Measurements from ENCODE around the gene MRPS14. TPM values are rescaled to one million over a fixed set of nuclear protein-coding genes. Genes with fewer than 3 reads are reported as not detected.

The MRPS14 gene
- polyA plus RNA-seq, 1 of the 3 experiments (the other 2 are of a cell fraction) = 18.2 TPM

DNA sequence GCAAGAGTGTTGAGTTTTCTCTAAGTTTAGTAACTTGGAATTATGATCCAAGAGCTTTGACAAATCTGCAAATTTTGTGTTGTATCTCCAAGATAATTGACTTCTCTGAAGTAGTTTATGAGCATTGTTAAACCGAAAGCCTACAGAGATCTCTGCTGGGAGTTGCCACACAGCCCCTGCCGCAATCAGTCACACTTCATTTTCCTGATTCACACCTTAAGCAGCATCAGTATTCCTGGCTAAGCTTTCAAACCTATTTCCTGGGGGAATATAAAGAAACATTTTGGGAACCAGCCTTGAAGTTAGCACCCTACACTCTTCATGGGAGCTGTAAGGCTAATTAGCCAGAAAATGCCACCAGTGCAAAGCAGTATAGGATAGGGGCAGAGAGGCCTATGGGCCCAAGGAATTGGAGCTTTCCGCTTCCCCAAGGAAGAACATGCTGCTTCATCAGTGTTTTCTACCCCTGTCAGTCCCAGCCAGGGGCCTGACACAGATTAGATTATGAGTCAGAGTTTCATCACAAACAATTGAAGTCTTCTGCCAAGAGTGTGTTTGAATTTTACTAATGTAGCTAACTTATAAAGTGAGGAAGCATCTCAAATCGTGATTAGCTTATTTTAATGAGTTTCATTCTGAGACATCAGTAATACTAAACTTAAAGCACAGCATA is 46.7 kb downstream of the MRPS14 start:
- 75% methylated on average over 4 of the region's 4 CpGs for WGBS (ENCODE audit: low lambda C conversion rate)
- Histone ChIP-seq H3K27ac (ENCODE audit: low read depth in 2 of 2, low read length in 1 of 2) (no peak overlapping the region), H3K9me2 (no peaks in the 10 kb centered on the region), H3K79me2 (ENCODE audit: insufficient read depth) (no peaks in the 10 kb centered on the region), H3K9ac (no peak overlapping the region), H3K9me3 (no peaks in the 10 kb centered on the region), H3K27me3 (ENCODE audit: insufficient read depth) (no peaks in the 10 kb centered on the region), H3K4me2 (no peak overlapping the region), H3F3A (replicated peaks; ENCODE audit: insufficient read depth) (no peaks in the 10 kb centered on the region), H3K4me3 (ENCODE audit: low read depth in 2 of 2, low read length in 1 of 2) (no peak overlapping the region), H2AFZ (ENCODE audit: low read depth) (no peak overlapping the region), H3K36me3 (replicated peaks in 1 of 2; ENCODE audit: control insufficient read depth in 1 of 2, insufficient read depth in 2 of 2, low read length in 1 of 2) (peaks cover 0 to 5% of the 10 kb centered on the region in 2 experiments), H4K20me1 (ENCODE audit: insufficient read depth) (no peaks in the 10 kb centered on the region), H3K4me1 (ENCODE audit: control insufficient read depth in 1 of 2, insufficient read depth in 2 of 2, low read depth in 1 of 2, low read length in 1 of 2) (peaks cover 8 to 13% of the 10 kb centered on the region in 2 experiments; a peak in 2 of 4 replicates)
- TF ChIP-seq NFIC (IDR thresholded peaks at IDR 0.05; ENCODE audit: borderline replicate concordance) (peak; percentile 39; the same call in 1 of the 2 replicates), REST (IDR thresholded peaks at IDR 0.05; ENCODE audit: low read depth, low read length) (no peak), TCF12 (IDR thresholded peaks at IDR 0.05) (0 out of 2 replicates have a peak, but pooled peaks have one; percentile 13), PBX3 (IDR thresholded peaks at IDR 0.05) (peak; percentile 52; the same call in 1 of the 2 replicates), JUND (IDR thresholded peaks at IDR 0.05) (peak; percentile 22; the same call in 1 of the 2 replicates), FOSL2 (IDR thresholded peaks at IDR 0.05; ENCODE audit: borderline replicate concordance, low read depth) (peak; percentile 52; the same call in 1 of the 2 replicates)
- DNase-seq = no peak
- ChIA-PET CTCF (interaction anchor here (1.0 to 1.8 kb wide), 6 partner anchors 11 to 714 kb away, joined by 3 to 8 read pairs (median 4); no protein-coding TSS in a partner anchor), POLR2A (no interaction called here)

DNA sequence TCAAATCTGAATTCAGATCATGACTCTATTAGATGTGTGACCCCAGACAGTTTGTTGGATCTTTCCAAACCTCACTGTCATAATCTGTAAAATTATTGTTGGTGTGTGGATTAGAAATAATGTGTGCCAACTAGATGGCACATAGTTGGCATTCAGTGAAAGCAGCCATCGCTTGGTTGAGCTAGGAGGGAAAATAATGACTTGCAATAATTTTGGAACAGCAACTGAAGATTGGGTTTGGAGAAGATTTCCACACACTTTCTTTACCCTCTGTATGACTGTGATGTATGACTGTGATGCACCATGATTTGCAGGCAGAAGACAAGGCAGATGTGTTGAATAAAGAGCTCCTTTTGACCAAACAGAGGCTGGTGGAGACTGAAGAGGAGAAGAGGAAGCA is 47.5 kb downstream of the MRPS14 start:
- H3K4me1 ChIP-seq (ENCODE audit: control insufficient read depth in 1 of 2, insufficient read depth in 2 of 2, low read depth in 1 of 2, low read length in 1 of 2) = peaks cover 8 to 13% of the 10 kb centered on the region in 2 experiments; a peak in 2 of 4 replicates
- 89% methylated on average over 1 of the region's 1 CpG for WGBS (ENCODE audit: low lambda C conversion rate)
- ChIA-PET POLR2A (no interaction called here), CTCF (interaction anchor here (0.6 to 1.8 kb wide), 6 partner anchors 70 to 713 kb away, joined by 3 to 8 read pairs (median 4); no protein-coding TSS in a partner anchor)
- H3F3A ChIP-seq (replicated peaks; ENCODE audit: insufficient read depth) = no peaks in the 10 kb centered on the region
- TF ChIP-seq RXRA (IDR thresholded peaks at IDR 0.05; ENCODE audit: borderline replicate concordance, low read depth) = no peak
- TF ChIP-seq FOXJ3 (CRISPR knock-in tag; IDR thresholded peaks at IDR 0.05) = no peak
- no peak for TF ChIP-seq CTCF (IDR thresholded peaks at IDR 0.05)
- no peak for TF ChIP-seq JUND (IDR thresholded peaks at IDR 0.05)
- no peak overlapping the region for H3K4me2 ChIP-seq
- H3K9ac ChIP-seq = no peak overlapping the region
- H3K27me3 ChIP-seq (ENCODE audit: insufficient read depth) = no peaks in the 10 kb centered on the region
- DNase-seq = no peak
- no peaks in the 10 kb centered on the region for H3K79me2 ChIP-seq (ENCODE audit: insufficient read depth)
- peaks cover 0 to 5% of the 10 kb centered on the region in 2 experiments for H3K36me3 ChIP-seq (replicated peaks in 1 of 2; ENCODE audit: control insufficient read depth in 1 of 2, insufficient read depth in 2 of 2, low read length in 1 of 2)
- no peaks in the 10 kb centered on the region for H4K20me1 ChIP-seq (ENCODE audit: insufficient read depth)
- H2AFZ ChIP-seq (ENCODE audit: low read depth) = no peak overlapping the region
- H3K27ac ChIP-seq (ENCODE audit: low read depth in 2 of 2, low read length in 1 of 2) = peak overlapping the region in 1 of 2 experiments; percentile 83; a peak in 2 of 4 replicates
- H3K4me3 ChIP-seq (ENCODE audit: low read depth in 2 of 2, low read length in 1 of 2) = no peak overlapping the region
- no peaks in the 10 kb centered on the region for H3K9me2 ChIP-seq
- no peaks in the 10 kb centered on the region for H3K9me3 ChIP-seq
